ENCODE results near the gene LIN52. TPM values are rescaled to one million over a fixed set of nuclear protein-coding genes. Genes with fewer than 3 reads are reported as not detected.

LIN52 gene
- total and polyA plus RNA-seq, 2 of the 13 experiments (the other 11 are each of a cell fraction or from before 2014, with no cell fraction given) = 11.4 to 23.3 TPM

DNA sequence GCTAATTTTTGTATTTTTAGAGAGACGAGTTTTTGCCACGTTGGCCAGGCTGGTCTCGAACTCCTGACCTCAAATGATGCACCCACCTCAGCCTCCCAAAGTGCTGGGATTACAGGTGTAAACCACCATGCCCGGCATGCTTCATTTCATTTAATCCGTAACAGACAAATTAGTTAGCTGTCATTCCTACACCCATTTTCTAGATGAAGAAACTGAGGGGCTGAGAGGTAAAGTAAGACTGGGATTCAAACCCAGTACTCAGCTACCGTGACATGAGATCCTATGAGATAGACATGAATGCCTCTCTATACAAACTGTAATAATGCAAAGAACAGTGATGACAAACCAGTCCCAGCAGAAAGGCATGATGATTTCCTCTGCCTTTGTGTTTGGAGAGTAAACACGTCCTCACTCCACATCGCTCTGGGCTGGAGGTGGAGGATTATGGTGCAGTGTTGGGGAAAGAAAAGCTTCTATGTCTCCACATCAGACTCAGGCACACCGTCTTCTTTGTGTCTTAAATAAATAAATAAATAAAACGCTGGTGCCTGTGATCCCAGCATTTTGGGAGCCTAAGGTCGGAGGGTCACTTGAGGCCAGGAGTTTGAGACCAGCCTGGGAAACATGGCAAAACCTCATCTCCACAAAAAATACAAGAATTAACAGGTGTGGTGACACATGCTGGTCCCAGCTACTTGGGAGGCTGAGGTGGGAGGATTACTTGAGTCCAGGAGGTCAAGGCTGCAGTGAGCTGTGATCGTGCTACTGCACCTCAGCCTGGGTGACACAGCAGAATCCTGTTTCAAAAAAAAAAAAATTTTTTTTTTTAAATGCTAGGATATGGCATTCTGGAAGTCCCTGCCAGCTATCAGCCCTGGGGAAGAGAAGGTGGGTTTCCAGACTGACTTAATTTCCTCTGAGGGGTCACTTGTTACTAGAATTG is 164.9 kb downstream of the LIN52 start (continued):
- TF ChIP-seq, protein P1, sequence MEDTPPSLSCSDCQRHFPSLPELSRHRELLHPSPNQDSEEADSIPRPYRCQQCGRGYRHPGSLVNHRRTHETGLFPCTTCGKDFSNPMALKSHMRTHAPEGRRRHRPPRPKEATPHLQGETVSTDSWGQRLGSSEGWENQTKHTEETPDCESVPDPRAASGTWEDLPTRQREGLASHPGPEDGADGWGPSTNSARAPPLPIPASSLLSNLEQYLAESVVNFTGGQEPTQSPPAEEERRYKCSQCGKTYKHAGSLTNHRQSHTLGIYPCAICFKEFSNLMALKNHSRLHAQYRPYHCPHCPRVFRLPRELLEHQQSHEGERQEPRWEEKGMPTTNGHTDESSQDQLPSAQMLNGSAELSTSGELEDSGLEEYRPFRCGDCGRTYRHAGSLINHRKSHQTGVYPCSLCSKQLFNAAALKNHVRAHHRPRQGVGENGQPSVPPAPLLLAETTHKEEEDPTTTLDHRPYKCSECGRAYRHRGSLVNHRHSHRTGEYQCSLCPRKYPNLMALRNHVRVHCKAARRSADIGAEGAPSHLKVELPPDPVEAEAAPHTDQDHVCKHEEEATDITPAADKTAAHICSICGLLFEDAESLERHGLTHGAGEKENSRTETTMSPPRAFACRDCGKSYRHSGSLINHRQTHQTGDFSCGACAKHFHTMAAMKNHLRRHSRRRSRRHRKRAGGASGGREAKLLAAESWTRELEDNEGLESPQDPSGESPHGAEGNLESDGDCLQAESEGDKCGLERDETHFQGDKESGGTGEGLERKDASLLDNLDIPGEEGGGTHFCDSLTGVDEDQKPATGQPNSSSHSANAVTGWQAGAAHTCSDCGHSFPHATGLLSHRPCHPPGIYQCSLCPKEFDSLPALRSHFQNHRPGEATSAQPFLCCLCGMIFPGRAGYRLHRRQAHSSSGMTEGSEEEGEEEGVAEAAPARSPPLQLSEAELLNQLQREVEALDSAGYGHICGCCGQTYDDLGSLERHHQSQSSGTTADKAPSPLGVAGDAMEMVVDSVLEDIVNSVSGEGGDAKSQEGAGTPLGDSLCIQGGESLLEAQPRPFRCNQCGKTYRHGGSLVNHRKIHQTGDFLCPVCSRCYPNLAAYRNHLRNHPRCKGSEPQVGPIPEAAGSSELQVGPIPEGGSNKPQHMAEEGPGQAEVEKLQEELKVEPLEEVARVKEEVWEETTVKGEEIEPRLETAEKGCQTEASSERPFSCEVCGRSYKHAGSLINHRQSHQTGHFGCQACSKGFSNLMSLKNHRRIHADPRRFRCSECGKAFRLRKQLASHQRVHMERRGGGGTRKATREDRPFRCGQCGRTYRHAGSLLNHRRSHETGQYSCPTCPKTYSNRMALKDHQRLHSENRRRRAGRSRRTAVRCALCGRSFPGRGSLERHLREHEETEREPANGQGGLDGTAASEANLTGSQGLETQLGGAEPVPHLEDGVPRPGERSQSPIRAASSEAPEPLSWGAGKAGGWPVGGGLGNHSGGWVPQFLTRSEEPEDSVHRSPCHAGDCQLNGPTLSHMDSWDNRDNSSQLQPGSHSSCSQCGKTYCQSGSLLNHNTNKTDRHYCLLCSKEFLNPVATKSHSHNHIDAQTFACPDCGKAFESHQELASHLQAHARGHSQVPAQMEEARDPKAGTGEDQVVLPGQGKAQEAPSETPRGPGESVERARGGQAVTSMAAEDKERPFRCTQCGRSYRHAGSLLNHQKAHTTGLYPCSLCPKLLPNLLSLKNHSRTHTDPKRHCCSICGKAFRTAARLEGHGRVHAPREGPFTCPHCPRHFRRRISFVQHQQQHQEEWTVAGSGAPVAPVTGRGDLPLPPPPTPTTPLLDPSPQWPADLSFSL (CRISPR knock-in tag; IDR thresholded peaks at IDR 0.05) = no peak
- TF ChIP-seq RERE (CRISPR knock-in tag; IDR thresholded peaks at IDR 0.05; ENCODE audit: low read depth) (no peak), HOXA9 (CRISPR knock-in tag; IDR thresholded peaks at IDR 0.05; ENCODE audit: borderline replicate concordance) (no peak), ZNF770 (CRISPR knock-in tag; IDR thresholded peaks at IDR 0.05) (peak; percentile 91), RBM39 (IDR thresholded peaks at IDR 0.05; ENCODE audit: low read depth, low read length, poor library complexity, severe bottlenecking) (no peak), ZNF451 (CRISPR knock-in tag; IDR thresholded peaks at IDR 0.05) (no peak), ETV5 (CRISPR knock-in tag; IDR thresholded peaks at IDR 0.05; ENCODE audit: borderline replicate concordance) (no peak), HMGXB4 (CRISPR knock-in tag; IDR thresholded peaks at IDR 0.05; ENCODE audit: borderline replicate concordance in 1 of 2, low read depth in 1 of 2) (no peak)

Measured in HepG2 (cell line).